CMK (cell line): ENCODE data around the gene PRSS1.

Experiments
- DNase-seq: peaks from one replicate; pipeline ENCODE4 v3.0.0-alpha.2; 2010; ENCODE audit warnings: low read depth

The PRSS1 gene

DNA sequence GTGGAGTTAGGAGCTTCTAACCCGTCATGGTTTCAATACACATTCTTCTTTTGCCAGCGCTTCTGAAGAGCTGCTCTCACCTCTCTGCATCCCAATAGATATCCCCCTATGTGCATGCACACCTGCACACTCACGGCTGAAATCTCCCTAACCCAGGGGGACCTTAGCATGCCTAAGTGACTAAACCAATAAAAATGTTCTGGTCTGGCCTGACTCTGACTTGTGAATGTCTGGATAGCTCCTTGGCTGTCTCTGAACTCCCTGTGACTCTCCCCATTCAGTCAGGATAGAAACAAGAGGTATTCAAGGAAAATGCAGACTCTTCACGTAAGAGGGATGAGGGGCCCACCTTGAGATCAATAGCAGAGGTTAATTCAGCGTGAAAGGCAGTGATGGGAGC is 43.9 kb downstream of the PRSS1 start:
- no peak for DNase-seq

DNA sequence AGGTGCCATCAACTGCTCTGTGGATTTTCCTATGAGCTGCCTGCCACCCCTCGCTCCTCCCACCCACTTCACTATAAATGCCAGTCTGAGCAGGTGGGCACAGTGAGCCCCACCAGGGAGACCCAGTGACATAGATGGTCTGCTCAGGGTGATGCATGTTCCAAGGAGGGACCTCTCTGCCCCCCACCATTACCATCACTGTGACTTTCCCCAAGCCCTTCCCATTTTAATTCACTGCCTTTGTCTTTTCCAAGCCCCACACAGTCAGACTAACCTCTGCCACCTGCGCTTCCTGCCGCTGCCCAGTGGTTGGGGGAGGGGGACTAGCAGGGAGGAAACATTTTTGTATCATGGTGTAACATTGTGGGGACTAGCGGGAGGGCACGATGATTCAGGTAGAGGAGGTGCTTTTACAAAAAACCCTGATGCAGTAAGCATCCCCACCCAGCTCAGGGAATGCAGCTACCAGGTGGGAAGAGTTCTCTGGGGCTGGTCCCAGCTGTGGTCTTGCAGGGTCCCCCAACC is 46.1 kb downstream of the PRSS1 start:
- DNase-seq = no peak

DNA sequence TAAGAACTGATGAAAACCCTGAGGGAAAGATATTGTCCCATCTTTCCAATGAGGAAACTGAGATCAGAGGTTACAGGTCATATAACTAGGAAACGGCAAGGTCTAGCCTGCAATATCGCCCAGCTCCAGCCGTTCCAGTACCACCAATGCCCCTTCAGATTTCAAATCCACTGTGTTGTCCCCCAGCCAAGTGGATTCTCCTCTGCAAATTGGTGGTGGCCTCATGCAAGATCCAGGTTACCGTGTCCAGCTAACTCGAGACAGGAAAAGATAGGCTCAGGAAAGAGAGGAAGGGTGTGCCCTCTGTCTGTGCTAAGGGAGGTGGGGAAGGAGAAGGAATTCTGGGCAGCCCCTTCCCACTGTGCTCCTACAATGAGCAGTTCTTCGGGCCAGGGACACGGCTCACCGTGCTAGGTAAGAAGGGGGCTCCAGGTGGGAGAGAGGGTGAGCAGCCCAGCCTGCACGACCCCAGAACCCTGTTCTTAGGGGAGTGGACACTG is 46.8 kb downstream of the PRSS1 start:
- no peak for DNase-seq

DNA sequence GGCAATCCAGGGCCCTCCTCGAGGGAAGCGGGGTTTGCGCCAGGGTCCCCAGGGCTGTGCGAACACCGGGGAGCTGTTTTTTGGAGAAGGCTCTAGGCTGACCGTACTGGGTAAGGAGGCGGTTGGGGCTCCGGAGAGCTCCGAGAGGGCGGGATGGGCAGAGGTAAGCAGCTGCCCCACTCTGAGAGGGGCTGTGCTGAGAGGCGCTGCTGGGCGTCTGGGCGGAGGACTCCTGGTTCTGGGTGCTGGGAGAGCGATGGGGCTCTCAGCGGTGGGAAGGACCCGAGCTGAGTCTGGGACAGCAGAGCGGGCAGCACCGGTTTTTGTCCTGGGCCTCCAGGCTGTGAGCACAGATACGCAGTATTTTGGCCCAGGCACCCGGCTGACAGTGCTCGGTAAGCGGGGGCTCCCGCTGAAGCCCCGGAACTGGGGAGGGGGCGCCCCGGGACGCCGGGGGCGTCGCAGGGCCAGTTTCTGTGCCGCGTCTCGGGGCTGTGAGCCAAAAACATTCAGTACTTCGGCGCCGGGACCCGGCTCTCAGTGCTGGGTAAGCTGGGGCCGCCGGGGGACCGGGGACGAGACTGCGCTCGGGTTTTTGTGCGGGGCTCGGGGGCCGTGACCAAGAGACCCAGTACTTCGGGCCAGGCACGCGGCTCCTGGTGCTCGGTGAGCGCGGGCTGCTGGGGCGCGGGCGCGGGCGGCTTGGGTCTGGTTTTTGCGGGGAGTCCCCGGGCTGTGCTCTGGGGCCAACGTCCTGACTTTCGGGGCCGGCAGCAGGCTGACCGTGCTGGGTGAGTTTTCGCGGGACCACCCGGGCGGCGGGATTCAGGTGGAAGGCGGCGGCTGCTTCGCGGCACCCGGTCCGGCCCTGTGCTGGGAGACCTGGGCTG is 47.5 kb downstream of the PRSS1 start:
- no peak for DNase-seq

DNA sequence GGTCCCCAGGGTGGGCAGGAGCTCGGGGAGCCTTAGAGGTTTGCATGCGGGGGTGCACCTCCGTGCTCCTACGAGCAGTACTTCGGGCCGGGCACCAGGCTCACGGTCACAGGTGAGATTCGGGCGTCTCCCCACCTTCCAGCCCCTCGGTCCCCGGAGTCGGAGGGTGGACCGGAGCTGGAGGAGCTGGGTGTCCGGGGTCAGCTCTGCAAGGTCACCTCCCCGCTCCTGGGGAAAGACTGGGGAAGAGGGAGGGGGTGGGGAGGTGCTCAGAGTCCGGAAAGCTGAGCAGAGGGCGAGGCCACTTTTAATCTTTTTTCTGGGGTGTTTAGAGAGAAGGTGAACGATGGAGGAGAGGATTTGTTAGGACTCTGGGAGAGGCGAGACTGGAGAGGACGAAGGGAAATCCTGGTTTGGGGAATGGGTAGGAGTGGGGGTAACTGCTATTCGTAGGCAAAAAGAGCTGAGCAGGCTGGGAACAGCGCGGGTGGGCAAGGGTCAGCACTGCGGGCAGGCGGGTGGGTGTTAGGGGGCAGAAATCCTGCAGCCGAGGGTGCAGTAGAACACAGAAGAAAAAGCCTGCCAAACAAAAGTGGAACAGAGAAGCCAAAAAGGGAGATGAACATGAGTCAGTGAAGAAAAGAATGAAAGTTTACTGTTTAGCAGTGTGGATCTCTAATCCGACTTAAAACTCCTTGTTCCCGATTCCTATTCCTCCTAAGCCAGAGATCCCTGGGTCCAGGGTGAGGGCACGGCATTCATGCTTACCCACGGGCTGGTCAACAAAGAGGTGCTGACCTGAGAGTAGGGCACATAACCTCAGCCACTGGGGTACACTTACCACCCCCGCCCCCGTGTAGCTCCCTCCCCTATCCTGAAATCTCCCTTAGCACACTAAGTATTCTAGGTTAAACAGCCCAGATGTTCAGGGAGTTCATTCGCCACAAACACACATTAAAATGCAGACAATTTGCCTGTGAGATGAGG is 48.4 kb downstream of the PRSS1 start:
- no peak for DNase-seq

DNA sequence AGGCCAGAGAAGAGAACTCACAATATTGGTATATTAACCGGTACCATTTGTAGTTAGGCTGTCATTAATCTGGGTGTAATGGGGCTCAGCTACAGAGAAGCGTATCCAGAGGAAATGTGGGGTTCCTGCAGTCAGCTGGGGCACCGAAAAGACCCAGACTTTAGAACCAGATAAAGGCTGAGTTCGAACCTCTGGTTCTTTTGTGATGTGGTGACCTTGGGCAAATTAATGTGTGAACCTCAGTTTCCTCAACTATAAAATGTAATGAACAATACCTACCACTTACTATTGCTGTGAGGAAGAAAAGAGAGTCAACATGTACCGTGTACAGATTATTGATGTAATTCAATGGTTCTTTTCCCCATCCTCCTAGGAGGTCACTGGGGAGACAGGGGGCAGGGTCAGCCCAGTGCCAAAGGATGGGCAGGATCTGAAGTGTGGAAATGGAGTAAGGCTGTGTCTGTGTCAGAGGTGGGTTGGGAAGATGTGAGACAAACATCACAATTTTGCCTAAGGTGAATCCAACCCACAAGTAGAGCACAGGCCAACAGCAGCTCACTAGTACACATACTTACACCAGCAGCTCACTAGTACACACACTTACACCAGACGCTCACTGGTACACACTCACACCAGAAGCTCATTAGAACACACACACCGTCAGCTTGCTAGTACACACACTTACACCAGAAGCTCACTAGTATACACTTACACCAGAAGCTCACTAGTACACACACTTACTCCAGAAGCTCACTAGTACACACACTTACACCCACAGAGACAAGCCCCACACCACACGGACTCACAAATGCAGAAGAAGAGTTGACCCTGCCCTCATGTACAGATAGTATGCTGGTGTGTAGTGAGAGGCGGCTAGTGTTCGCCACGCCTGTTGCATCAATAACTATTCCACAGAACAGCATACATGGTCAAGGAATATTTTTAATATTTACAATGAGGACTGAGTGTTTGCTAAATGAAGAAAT is 49.5 kb downstream of the PRSS1 start:
- no peak for DNase-seq

DNA sequence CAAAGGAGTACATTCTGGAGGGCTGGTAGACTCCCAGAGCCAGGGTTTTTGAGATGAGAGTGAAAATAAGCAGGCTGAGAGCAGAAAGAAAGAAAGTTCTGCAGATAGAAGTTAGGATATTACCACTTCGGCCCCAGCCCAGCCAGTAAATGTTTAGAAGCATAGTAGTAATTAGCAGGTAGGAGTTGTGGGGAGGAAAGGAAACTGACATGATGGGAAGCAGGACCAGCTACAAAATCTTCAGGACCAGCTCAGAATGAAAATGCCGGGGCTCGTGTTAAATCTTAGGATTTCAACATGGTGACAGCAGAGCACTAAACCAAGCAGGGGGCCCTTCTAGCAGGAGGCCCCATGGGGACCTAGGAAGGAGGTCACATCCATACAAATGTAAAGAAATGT is 50.2 kb downstream of the PRSS1 start:
- DNase-seq = no peak

DNA sequence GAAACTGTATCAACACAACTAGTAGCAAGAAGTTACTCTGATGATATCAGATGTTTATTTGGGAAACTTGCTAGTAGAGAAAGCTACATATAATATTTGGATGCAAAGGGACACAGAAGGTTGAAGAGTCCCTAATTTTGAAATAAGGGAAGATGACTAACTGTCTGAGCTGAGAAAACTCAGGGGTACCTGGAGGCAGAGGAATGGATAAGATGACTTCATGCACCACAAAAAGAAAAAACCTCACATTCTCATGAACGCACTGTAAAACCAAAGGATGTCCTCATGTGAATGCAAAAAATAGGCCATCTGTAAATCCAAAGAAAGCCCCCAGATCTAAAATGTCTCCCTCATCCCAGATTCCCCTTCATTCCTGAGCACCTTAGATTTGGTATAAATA is 50.8 kb downstream of the PRSS1 start:
- no peak for DNase-seq

DNA sequence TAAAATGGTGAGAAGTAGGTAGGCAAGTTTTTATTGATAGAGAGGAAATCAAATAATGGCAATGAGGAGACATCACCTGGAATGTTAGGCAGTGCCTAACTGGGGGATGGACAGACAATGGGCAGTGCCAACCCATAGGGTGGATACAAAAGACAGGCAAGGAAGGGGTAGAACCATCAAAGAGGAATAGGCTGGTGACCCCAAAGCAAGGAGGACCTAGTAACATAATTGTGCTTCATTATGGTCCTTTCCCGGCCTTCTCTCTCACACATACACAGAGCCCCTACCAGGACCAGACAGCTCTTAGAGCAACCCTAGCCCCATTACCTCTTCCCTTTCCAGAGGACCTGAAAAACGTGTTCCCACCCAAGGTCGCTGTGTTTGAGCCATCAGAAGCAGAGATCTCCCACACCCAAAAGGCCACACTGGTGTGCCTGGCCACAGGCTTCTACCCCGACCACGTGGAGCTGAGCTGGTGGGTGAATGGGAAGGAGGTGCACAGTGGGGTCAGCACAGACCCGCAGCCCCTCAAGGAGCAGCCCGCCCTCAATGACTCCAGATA is 51.5 kb downstream of the PRSS1 start:
- DNase-seq = no peak

DNA sequence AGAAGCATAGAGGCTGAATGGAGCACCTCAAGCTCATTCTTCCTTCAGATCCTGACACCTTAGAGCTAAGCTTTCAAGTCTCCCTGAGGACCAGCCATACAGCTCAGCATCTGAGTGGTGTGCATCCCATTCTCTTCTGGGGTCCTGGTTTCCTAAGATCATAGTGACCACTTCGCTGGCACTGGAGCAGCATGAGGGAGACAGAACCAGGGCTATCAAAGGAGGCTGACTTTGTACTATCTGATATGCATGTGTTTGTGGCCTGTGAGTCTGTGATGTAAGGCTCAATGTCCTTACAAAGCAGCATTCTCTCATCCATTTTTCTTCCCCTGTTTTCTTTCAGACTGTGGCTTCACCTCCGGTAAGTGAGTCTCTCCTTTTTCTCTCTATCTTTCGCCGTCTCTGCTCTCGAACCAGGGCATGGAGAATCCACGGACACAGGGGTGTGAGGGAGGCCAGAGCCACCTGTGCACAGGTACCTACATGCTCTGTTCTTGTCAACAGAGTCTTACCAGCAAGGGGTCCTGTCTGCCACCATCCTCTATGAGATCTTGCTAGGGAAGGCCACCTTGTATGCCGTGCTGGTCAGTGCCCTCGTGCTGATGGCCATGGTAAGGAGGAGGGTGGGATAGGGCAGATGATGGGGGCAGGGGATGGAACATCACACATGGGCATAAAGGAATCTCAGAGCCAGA is 52.5 kb downstream of the PRSS1 start:
- no peak for DNase-seq

DNA sequence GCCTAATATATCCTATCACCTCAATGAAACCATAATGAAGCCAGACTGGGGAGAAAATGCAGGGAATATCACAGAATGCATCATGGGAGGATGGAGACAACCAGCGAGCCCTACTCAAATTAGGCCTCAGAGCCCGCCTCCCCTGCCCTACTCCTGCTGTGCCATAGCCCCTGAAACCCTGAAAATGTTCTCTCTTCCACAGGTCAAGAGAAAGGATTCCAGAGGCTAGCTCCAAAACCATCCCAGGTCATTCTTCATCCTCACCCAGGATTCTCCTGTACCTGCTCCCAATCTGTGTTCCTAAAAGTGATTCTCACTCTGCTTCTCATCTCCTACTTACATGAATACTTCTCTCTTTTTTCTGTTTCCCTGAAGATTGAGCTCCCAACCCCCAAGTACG is 53.0 kb downstream of the PRSS1 start:
- no peak for DNase-seq
